OCI-M1 (cell line): ENCODE data around the gene HADHA.
"Not testable (repeated sequence)": the region's sequence is repeated elsewhere in the genome, so short reads cannot be mapped to it uniquely, and the experiment has no call there.

Experiments
- DNase-seq: peaks from one replicate; lab custom pipeline; 2025; lab: John Stamatoyannopoulos, UW

The HADHA gene

GRCh38 chr2:26173776-26174482 lies 70.5 kb downstream of the HADHA start:
- no peak for DNase-seq

- DNase-seq = no peak
Measured at GRCh38 chr2:26172871-26173775, 71.3 kb downstream of the HADHA start, which contains the start of gene GAREM2. GAREM2 (plus strand) TSS chr2:26173088; CDS start chr2:26173221, 133 bp downstream.

- DNase-seq = no peak
Measured at GRCh38 chr2:26172189-26172870, 72.1 kb downstream of the HADHA start.

GRCh38 chr2:26170795-26171194 lies 73.6 kb downstream of the HADHA start:
- DNase-seq = no peak

- DNase-seq = no peak
Measured at GRCh38 chr2:26169681-26170414, 74.6 kb downstream of the HADHA start.

GRCh38 chr2:26169226-26169625 lies 75.2 kb downstream of the HADHA start:
- no peak for DNase-seq

- DNase-seq = no peak
Measured at GRCh38 chr2:26168785-26169184, 75.6 kb downstream of the HADHA start.

GRCh38 chr2:26166541-26166940 lies 77.9 kb downstream of the HADHA start:
- DNase-seq = not testable (repeated sequence)

GRCh38 chr2:26165403-26165802 lies 79.0 kb downstream of the HADHA start:
- no peak for DNase-seq

- no peak for DNase-seq
Measured at GRCh38 chr2:26164641-26165211, 79.7 kb downstream of the HADHA start.

- DNase-seq = no peak
Measured at GRCh38 chr2:26164231-26164630, 80.2 kb downstream of the HADHA start.

GRCh38 chr2:26162963-26163362 lies 81.5 kb downstream of the HADHA start:
- DNase-seq = no peak

GRCh38 chr2:26161926-26162325 lies 82.5 kb downstream of the HADHA start:
- DNase-seq = no peak

GRCh38 chr2:26157580-26157979 lies 86.9 kb downstream of the HADHA start:
- DNase-seq = no peak

GRCh38 chr2:26150243-26150642 lies 94.2 kb downstream of the HADHA start:
- DNase-seq = no peak

GRCh38 chr2:26148501-26148900 lies 95.9 kb downstream of the HADHA start:
- DNase-seq = no peak

GRCh38 chr2:26144953-26145680 lies 99.3 kb downstream of the HADHA start:
- DNase-seq = peak; percentile 81

GRCh38 chr2:26144031-26144430 lies 100.4 kb downstream of the HADHA start:
- DNase-seq = peak; percentile 69

GRCh38 chr2:26141145-26141769 lies 103.2 kb downstream of the HADHA start:
- DNase-seq = no peak
